NCI-H187 treated with DMSO at 0.1 percent for 48 hours (cell line): ENCODE results near the gene CD4.

ENCODE experiments used
- DNase-seq: peaks from one replicate; lab custom pipeline; 2025; lab: John Stamatoyannopoulos, UW

Gene CD4

GRCh38 chr12:6829536-6830220 is 40.4 kb downstream of the CD4 start:
- DNase-seq = no peak

DNA sequence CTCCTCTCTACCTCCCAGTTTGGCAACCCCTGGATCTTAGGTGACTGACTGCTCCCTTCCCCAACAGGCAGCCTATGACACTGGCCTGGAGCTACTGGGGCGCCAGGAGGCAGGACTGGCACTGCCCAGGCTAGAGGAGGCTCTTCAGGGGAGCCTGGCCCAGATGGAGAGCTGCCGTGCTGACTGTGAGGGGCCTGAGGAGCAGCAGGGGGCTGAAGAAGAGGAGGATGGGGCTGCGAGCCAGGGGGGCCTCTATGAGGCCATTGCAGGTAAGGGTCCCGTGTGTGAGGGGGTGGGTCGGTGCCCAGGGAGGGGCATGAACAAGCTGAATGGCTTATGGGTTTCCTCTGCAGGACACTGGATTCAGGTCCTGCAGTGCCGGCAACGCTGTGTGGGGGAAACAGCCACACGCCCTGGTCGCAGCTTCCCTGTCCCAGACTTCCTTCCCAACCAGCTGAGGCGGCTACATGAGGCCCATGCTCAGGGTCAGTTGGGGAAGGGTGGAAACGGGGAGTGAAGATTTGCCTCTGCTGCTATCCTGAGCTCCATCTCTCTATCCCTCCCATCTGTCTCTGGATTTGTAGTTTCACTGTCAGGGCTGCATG is 41.1 kb downstream of the CD4 start:
- no peak for DNase-seq

- DNase-seq = no peak
Observed at GRCh38 chr12:6830999-6831398, 41.7 kb downstream of the CD4 start.

- no peak for DNase-seq
Observed at GRCh38 chr12:6831450-6831995, 42.2 kb downstream of the CD4 start.

GRCh38 chr12:6832125-6832524 is 42.8 kb downstream of the CD4 start:
- no peak for DNase-seq

DNA sequence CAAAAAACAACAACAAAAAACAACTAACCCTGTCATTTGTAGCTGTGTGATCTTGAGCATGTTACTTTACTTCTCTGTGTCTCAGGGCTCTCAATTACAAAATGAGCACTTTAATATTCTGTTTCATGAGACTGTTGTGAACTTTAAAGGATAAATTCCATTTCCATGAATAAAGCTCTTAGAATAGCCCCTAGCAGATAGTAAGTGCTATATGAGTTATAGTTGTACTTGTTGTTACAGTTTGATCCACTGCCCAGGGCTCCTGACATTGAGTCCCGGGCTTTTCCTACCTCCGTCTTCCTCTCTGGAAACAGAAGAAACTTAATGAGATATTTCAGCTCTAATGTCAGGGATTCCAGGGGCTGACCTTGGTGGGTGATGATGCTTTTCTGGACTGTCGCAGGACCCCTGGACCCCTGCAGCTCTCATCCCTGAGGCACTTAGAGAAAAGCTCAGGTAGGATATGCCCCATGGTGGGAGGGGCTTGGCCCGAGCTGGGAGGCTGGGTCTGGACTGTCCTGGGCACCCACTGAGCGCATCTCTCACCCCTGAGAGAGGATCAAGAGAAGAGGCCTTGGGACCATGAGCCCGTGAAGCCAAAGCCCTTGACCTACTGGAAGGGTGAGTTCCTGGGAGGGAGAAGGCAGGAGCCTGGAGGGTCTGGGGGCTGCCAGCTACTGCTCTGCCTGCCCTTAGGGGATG is 44.0 kb downstream of the CD4 start:
- DNase-seq = no peak

DNA sequence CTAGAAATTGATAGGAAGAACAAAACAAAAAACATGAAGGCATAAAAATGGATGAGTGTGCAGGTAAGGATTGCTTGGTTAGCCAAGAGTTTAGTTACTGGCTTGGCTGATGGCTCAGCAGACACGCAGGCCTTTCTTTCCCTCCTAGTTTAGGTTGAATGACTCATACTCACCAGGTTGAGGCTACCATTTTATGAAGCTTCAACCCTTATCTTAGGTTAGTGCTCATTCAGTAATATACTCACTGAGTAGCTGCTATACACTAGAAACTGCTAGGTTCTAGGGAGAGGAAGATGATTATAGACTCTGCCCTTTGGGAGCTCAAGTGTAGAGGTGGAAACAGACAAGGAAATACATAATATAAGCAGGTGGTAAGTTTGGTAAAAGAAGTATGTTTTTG is 44.9 kb downstream of the CD4 start:
- DNase-seq = no peak

DNA sequence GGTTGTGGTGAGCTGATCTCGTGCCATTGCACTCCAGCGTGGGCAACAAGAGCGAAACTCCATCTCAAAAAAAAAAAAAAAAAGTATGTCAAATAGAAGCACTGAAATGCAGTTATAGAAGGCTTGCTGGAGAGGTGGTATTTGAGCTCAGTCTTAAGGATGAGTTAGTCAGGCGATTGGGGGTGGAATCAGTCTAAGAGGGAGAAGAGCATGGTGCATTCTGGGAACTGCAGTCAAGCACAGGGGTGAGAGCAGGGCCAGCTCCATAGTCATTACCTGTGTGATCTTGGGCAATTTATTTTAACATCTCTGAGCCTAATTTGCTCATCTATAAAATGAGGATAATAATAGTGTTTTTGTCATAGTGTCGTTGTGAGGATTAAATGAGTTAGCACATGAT is 45.5 kb downstream of the CD4 start:
- no peak for DNase-seq

- no peak for DNase-seq
Observed at GRCh38 chr12:6836851-6837250, 47.5 kb downstream of the CD4 start.

DNA sequence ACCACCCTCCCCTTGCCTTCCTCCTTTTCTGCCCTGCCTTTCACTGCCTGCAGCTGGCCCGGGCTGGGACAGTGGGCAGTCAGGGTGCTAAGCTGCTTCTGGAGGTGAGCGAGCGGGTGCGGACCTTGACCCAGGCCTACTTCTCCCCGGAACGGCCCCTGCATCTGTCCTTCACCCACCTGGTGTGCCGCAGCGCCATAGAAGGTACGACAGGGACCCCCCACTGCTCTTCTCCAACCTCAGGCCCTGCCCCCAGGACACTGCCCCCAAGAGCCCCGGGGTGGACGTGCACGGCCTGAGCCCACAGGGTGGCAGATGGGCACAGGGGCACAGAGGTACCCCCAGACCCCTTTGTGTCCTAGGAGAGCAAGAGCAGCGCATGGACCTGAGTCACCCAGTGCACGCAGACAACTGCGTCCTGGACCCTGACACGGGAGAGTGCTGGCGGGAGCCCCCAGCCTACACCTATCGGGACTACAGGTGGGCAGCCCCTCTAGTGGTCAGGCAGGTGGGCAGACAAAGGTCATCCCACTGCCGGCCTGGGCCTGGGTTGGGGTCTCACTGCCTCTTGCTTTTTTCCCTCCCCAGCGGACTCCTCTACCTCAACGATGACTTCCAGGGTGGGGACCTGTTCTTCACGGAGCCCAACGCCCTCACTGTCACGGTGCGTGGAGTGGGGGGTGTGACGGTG is 48.2 kb downstream of the CD4 start:
- DNase-seq = no peak

GRCh38 chr12:6838854-6839253 is 49.5 kb downstream of the CD4 start:
- no peak for DNase-seq

- peak; percentile 82 for DNase-seq
Observed at GRCh38 chr12:6839482-6840201, 50.3 kb downstream of the CD4 start.

GRCh38 chr12:6840330-6840729 is 51.0 kb downstream of the CD4 start:
- no peak for DNase-seq

DNA sequence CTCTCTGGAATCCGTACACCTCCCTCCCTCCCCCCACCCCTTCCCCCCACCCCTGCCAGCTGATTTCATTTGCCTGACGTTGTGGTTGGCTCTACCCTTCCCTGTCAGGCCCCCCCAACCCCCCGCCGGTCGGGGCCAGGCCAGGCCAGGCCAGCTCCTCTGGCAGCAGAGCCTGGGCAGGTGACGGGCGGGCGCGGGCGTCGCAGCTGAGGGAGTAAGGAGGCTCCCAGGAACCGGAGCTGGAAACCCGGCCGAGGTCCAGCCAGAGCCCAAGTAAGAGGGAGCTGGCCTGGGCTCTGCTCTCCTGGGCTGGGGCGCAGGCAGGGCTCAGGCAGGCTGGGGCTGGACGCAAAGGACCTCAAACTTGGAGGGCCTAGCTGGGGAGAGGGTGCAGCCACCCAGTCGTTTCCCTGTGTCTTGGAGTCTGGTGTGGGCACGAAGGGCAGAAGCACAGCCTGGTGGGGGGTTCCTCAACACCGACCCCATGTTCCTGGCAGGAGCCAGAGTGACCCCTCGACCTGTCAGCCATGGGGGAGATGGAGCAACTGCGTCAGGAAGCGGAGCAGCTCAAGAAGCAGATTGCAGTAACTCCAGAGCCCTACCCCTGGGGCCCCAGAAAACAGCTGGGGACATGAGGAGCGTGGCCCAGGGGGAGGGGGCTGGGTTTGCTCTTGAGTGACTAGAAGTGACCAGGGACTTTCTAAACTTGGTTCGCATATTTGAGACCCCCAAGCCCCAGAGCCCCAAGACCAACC is 51.6 kb downstream of the CD4 start, which contains the start of gene GNB3:
GNB3 (plus strand) TSS at position 165 of the 755 bp plus-strand sequence; CDS start at position 528, 363 bp downstream.
- no peak for DNase-seq

GRCh38 chr12:6842075-6842474 is 52.7 kb downstream of the CD4 start:
- DNase-seq = no peak

GRCh38 chr12:6843118-6843902 is 54.0 kb downstream of the CD4 start:
- DNase-seq = no peak

- DNase-seq = no peak
Observed at GRCh38 chr12:6845395-6845794, 56.1 kb downstream of the CD4 start.

DNA sequence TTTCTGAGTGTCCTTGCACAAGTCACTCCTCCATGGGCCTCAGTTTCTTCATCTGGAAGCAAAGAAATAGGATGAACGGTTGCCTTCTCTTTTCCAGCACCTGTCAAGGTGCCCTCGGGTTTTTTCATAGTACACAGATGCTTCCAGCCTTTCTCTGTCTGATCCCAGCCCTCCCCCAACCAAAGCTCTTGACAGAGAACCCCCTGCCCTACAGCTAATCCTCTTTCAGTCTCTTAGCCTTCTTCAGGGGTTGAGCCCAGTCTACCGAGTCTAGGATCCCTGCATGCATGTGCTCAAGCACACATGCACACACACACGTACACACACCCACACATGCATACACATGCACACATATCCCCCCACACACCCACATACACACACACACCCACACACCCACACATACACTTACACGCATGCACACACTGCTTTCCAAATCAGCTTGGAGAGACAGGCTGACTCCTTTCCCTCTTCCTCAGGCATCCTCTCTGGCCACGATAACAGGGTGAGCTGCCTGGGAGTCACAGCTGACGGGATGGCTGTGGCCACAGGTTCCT is 57.1 kb downstream of the CD4 start:
- no peak for DNase-seq

- DNase-seq = no peak
Observed at GRCh38 chr12:6847676-6848075, 58.3 kb downstream of the CD4 start.

- DNase-seq = no peak
Observed at GRCh38 chr12:6849427-6849826, 60.1 kb downstream of the CD4 start.
